Inferior parietal cortex (tissue), 1 donor: ENCODE data around the gene ACTBL2.
"Not testable (repeated sequence)": the region's sequence is repeated elsewhere in the genome, so short reads cannot be mapped to it uniquely, and the experiment has no call there.

Experiments
- DNase-seq: peaks from one replicate; pipeline ENCODE4 v3.0.0-alpha.2; 2016; ENCODE audit errors: extremely low spot score

The ACTBL2 gene

DNA sequence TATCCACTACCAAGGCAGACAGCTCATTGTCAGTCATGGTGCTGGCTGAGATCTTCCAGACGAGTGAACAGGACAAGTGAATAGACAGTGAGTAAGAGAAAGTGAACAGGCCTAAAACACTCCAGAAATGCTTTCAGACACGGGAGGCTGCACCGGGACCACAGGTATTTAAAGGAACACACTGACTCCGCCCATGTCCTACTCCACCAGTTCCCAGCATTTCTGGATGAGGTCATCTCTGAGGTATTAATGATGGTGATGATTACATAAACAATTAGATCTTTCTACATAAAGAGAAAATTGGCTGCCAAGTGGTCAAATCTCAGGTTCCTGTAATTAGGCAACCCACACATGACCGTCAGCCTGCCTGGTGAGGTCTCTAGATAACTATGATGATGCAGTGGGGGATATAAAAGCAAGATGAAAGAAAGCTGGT is at the start of gene ACTBL2:
TSS of gene ACTBL2 (minus strand) at position 141 of the 436 bp plus-strand sequence. CDS start at position 37, 104 bp downstream.
- DNase-seq: no peak

DNA sequence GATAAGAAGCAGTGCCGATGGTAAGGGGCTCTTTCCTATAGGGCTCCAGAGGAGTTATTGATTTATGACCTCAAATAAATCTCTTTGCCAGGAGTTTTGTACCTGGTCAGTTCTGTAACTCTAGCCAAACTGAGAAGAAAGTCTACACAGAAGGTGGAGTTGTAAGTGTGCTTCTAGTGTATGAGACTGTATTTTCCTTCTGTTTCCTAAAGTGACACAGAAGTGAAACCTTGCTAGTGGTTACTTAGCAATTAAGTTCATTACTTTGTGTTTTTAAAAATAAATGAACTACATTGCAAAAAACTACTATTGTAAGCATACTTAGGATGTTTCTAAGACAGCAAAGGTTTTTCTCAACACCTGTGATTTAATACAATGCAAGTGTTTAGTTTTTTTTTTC is 48.7 kb upstream of the ACTBL2 start:
- no peak for DNase-seq

DNA sequence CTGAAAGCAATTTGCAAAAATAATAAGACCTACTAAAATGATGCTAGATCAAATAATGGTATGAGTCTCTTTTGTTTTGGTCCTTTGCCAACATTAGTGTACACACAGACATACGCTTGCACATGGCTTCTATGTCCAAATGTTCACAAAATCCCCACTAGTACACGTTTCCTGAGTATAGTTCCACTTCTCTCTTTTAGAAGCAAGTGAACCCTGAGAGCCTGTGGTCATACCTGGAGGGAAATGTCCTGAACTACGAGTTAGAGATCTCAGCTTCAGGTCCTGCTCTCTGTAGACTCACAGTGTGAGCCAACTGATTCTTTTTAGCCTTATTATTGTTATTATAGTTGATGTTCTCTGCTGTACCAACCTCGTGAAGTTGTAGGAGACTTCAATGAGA is 47.3 kb upstream of the ACTBL2 start:
- no peak for DNase-seq

DNA sequence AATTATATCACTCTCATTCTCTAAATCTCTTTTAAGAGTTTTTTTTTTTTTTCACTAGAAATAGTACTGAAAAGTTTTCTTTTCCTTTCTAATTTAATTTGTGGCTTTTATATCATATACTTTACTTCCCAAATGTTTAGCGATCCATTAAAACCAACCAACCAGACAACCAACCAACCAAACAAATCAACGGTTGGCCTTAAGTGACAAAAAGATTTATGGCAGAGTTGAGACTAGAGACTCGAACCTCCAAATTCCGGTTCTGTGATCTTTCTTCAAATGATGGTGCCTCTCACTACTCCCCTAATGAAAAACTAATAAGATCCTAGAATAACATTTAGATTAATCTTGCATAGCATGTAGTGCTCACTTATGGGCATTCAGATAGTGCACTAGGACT is 45.3 kb upstream of the ACTBL2 start:
- no peak for DNase-seq

DNA sequence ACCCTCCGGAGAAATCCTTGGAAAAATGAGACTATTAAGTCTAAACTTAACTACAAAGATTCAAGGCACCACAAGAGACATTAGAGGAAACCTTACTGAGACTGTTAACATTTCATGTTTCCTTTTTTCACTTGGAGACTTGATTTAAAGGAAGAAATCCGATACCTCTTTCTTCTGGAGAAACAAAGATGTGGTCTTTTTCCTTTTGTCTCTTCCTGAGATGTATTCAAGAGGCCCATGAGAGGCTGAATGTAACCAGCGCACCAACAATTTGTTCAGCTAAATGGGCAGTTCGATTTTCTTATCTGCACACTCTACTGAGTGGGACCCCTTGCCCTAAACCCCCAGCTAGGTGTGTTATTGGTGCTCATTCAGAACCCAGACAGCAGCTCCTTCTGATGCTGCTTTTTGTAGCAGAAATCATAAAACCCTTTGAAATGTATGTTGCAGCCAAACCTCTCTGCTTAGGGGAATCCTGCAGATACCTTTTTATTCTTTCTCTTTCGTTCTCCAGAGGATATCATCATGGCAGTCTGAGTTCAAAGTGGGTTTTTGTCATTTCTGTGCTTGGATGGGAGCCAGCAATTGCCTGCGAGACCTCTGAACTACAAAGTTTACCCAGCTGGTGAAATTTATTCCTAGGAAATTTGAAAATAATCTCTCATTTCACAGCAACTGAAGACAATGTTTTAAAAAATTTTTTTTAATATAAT is 41.9 kb upstream of the ACTBL2 start:
- DNase-seq: no peak

DNA sequence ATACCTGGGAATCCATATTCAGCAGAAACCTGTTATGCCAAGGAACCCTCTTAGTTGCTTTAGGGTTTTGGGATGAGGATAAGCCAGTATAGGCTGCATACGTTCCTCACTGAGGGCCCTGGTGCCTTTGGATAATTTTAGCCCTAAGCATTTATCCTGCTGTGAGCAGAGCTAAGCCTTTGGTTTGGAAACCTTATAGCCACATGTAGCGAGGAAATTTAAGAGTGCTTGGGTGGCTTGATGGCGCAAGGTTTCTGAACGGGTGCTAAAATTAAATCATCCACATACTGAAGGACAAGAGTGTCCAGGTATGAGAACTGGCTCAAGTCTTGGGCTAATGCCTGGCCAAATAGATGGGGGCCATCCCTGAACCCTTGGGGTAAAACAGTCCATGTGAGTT is 39.9 kb upstream of the ACTBL2 start:
- DNase-seq: not testable (repeated sequence)

DNA sequence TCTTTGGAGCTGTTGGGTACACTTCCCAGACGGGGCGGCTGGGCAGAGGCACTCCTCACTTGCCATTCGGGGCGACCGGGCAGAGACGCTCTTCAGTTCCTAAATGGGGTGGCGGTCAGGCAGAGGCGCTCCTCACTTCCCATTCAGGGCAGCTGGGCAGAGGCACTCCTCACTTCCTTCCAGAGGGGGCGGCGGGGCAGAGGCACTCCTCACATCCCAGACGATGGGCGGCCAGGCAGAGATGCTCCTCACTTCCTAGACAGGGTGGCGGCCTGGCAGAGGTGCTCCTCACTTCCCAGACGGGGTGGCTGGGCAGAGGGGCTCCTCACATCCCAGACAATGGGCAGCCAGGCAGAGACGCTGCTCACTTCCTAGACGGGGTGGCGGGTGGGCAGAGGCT is 35.8 kb upstream of the ACTBL2 start:
- not testable (repeated sequence) for DNase-seq

DNA sequence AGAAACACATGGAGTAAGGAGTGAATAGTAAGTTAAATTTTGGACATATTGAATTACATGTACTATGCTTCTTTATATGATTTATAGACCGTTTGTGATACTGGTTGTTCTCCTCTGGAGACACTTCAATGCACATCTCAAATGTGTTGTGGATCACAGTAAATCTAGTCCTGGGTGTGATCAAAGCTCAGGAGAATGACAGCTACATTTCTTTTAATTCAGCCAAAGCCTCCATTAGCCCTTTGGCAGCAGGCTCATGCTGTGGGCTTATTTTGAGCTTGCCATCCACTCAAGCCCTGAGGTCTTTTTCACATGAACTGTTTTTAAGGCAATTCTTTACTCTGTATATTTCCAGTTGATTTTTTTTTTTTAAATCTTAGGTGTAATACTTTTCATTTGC is 34.6 kb upstream of the ACTBL2 start:
- DNase-seq: no peak

DNA sequence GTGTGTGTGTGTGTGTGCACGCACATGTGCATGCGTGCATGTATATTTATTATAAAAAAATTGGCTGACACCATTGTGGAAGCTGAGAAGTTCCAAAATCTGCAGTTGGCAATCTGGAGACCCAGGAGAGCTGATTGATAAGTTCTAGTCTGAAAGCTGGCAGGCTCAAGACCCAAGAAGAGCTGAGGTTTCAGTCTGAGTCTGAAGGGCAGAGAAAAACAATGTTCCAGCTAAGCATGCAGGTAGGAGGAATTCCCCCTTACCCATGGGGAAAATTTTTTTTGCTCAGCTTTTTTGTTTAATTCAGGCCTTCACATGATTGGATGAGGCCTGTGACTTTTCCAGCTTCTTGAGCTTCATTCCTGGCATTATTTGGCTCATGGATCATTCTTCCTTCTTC is 31.2 kb upstream of the ACTBL2 start:
- DNase-seq: no peak

DNA sequence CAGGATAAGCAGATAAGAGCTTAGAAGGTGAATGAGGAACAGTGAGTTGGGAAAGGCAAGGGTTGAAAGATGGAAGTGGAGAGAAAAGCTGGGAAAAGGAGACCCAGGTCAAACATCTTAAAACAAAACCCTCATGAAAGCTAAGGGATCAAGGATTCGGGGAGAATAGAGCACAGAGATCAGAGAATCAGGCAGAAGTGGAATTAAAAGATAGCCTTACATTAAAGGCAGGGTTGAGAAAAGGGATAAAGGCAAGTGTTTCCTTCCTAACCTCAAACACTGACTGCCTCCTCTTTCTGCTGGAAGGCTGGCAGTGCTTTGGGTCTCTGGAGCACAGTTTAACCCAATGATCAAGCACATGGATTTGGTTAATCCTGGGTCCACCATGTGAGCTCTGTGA is 28.7 kb upstream of the ACTBL2 start:
- DNase-seq: no peak

DNA sequence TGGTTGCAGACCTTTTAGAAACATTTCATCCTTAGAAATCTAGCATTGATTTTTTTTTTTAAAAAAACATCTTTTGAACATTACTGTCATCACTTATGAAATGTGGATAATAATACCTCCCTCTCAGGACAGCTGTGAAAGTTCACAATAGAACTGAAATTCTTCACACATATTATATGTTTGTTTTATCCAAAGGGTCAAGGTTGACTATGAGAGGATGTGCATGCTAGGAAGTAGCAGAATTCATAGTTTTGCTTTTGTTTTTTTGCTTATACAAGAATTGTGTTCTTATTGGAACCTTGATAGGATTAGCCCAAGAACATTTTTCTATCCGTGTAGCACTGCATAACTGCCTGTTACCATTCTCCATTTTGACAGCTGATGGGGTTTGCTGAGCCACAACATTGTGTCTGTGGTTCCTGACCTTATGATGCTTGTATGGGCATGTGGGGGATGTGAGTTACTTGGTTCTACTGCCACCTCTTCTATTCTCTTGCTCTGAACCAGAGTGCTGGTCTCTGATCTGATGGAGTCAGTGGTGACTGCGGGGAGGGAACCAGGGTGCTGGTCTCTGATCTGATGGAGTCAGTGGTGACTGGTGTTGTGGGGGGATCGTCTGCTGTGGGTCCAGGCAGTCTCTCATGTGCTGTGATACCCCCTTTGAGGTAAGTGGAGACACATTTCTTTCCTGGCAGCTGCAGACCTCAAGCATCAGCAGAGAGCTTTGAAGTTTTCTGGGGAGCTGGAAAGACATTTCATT is 27.1 kb upstream of the ACTBL2 start:
- DNase-seq: no peak

DNA sequence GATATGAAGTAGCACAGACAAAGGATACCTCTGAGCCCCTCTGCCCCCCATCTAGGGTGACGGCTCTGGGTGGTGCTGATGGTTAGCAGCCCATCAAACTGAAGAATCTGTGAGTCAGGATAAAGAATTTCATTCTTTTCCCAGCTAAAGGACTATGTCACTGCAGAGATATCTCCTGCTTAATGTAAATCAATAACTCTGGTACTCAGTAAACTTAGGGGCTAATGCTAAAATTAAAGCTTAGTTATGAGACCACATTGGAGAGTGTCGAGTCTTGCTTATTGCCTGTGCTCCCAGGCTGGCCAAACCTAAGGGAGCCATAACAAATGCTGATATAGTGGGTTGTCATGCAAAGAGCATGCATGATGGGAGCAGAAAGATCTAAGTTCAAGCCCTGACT is 25.6 kb upstream of the ACTBL2 start:
- no peak for DNase-seq

DNA sequence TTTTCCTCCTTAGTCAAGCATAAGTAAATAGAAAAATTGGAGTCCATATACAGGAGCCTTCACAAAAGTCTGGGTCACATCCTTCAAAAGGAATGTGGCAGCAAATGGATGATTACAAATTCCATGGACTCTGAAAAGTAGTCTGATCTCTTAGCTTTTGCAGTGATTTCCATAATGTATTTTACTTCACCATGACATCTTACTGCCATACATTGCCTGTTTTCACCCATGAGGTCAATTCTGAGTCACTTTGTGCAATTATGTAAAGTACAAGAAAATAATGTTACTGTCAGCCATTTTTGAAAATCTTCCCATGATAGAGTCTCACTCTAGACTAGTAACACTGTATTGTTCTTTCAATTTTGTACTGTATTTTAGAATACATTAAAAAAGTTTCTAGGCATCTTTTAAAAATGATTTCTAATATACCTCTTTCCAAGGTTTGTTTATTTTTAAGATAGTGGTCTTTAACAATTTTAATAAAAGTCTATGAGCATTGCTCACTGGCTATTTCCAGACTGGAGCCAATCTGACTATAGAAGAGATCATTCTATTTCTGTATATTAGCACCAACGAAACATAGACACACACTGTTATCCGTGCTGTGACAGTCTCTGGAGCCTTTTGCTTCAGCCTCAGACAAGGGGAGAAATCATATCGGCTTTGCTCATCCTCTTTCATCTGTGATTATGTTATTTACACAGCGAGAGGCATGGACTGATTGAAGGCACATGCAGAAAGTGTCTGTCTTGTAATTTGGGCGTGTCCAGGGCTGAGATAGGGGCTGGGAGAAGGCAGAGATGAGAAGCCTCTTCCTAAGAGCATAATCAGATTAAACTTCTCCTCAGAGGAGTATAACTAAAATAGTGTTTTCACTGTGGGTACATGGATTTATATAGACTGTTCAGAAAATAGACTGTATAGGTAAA is 22.9 kb upstream of the ACTBL2 start:
- no peak for DNase-seq

DNA sequence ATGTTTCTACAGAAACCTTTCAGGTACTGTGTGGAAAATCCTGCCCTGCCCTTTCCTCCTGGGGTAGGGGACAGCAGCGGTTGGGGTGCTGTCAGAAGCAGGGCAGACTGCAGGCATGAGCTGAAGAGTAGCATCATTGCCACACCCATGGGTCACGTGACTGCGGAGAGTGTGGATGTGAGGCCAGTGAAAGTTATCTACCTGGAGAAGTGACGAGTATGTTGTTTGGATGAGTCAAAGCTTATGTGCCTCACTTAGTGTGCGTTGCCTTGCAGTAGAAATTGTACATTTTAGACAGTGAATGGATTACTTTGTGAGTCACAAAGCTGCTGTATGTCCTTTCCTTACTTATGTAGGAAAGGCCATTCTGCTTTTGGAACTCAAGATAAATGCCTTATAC is 21.7 kb upstream of the ACTBL2 start:
- DNase-seq: no peak

DNA sequence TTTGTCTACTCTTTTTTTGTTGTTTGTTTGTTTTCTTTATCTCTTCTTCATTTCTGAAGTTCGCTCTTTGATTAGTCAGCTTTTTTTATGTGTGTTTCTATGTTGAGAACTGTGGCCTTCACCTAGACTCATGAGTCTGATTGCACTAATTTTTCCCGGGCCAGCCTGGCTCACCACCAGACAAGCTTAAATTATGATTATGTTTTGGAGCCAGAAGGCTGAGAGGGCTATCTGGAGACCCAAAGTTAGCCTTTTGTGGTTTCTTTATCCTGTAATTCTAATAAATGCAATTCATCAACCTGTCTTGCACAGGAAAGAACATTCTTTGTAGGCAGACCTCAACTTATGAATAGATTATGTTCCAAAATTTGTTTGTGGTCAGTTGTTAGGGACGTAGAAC is 20.8 kb upstream of the ACTBL2 start:
- no peak for DNase-seq

DNA sequence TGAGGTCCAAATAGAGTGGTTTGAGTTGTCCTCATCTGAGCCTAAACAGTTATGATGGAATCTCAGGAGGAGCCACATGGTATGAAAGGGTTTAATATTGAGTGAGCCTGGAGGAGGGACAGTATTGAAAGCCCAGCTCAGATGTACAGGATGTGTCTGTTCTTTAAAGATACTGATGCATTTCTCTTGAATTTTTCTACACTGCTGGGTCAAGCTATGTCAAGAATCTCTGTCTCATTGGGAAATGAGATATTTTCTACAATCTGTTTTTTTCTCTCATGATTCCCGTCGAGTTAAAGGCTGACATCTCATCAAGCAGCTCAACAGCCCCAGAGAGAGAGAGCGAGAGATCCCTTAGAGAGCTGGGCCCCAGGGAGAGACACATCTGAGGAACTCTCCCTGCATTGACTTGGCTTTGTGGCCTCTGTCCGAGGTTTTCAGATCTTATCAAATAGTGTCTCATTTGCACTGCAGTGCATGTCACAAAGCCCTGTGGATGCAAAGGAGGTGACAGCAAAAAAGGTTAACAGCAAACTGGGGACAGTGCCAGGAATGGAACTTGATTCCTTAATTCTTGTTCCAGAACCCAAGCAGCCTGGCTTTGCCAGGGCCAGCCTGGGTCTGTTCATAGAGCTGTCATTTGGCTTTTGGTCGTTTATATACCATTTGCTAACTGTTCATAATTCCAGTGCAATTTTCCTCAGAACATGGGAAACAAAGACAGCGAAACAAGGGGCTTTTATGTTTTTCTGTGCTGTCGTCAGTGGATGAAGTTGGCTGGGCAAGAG is 19.0 kb upstream of the ACTBL2 start:
- no peak for DNase-seq

DNA sequence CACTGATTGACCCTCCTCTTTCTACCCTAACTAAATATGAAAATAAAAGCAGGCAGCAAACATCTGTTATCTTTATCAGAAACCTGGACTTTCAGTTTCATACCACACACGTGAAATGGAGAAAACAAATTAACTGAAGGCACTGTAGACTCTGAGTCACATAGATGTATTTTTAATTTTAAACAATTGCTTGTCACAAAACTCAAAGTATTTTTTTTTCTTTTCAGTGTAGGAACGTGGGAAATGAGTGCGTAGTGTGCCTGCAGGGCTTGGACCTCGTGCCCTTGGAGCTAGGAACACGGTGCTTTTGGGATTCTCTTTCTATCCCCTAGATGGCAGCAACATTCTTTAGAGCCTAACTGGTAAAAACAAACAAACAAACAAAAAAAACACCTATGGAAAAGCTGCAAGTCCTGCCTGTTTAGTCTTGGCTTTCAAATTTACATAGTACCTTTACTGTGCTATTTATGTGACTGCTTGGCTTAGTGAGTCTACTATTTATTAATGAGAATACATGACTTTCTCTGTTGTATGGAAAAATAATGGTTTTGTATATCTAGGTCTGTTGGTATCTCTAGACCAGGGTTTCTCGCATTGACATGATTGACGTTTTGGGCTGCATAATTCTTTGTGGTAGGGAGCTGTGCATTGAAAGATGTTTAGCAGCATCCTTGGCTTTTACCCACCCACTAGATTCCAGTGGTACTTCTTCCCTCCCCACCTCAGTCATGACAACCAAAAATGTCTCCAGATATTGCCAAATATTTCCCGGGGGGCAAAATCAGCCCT is 16.8 kb upstream of the ACTBL2 start:
- DNase-seq: peak; percentile 86

DNA sequence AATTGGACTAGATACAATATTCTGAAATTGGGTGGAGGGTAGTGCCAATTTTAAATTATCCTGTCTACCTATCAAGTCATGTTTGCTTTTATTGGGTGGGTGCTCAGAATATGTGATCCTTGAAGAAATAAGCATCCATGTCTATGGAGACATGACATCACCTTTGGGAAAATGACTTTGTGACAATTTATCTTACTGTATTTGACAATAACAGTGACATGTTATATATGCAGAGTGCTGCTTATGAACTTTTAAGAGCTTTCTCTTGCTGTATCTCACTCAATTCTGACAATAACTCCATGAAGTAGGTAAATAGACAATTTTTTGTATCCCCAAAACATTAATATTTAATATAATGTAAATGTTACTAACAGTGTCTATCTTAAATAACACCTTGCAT is 15.1 kb upstream of the ACTBL2 start:
- no peak for DNase-seq

DNA sequence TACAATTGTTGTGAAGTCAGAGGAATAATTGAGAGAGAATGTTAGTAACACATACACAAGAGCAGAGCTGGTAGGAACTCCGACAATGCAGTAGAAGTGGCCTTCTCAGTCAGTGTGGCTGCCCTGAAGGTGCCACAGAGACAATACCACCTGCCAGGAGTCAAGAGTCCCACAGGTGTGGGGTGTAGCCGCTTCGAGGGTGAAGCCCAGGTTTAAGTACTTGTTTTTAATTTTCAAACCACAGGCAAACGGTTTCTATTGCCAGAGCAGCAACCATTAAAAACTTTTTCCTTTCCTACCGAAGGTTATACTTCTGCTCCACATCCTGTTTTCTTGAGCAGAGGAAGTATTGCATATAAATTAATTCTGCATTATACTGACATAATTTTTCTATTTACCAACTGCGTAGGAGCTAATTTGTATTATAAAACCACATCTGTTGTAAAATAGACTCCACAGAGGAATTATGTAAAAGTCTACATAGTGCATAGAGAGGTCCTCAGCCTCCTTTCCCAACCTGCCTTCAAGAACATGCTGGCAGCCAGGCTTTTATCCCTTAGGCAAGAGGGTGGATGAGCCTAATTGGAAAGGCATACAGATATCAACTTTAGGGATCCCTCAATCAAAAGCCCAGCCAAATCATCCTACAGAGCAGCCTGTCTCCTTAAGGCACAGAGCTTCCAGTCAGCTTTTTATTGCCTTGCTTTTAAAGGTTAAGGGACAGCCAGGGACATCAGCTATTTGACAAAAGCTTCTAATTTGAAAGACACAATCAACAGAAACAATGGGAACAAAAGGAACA is 12.9 kb upstream of the ACTBL2 start:
- no peak for DNase-seq
